ENCODE results near the gene CRB1.

The CRB1 gene

GRCh38 chr1:197424380-197424779 is 156.3 kb downstream of the CRB1 start:
- POLR2A ChIA-PET = no interaction called here
- TF ChIP-seq CTCF (IDR thresholded peaks at IDR 0.05; ENCODE audit: control extremely low read depth, extremely low read depth, low read depth, missing control alignments) = no peak
- DNase-seq (ENCODE audit: extremely low spot score) = no peak
- CTCF ChIA-PET = interaction anchor here (0.9 kb wide), 1 partner anchor 9 kb away, joined by 3 read pairs; no protein-coding TSS in a partner anchor

- ChIA-PET CTCF (no interaction called here), POLR2A (no interaction called here)
- no peak for TF ChIP-seq CTCF (IDR thresholded peaks at IDR 0.05; ENCODE audit: control extremely low read depth, extremely low read depth, low read depth, missing control alignments)
- DNase-seq (ENCODE audit: extremely low spot score) = no peak
Measured at GRCh38 chr1:197429372-197429771, 161.3 kb downstream of the CRB1 start.

- POLR2A ChIA-PET = no interaction called here
- CTCF ChIA-PET = interaction anchor here (1.2 kb wide), 1 partner anchor 13 kb away, joined by 4 read pairs; no protein-coding TSS in a partner anchor
Measured at GRCh38 chr1:197435224-197435623, 167.2 kb downstream of the CRB1 start.

GRCh38 chr1:197437601-197438000 is 169.5 kb downstream of the CRB1 start:
- TF ChIP-seq CTCF (IDR thresholded peaks at IDR 0.05; ENCODE audit: control extremely low read depth, extremely low read depth, low read depth, missing control alignments) = no peak
- ChIA-PET POLR2A (no interaction called here), CTCF (interaction anchor here (1.3 to 3.4 kb wide), 3 partner anchors 9 to 20 kb away, joined by 6 to 10 read pairs (median 8); no protein-coding TSS in a partner anchor)
- no peak for DNase-seq (ENCODE audit: extremely low spot score)

More at GRCh38 chr1:197435224-197435623, 167.2 kb downstream of the CRB1 start:
- TF ChIP-seq CTCF (IDR thresholded peaks at IDR 0.05; ENCODE audit: control extremely low read depth, extremely low read depth, low read depth, missing control alignments) = no peak
- DNase-seq (ENCODE audit: extremely low spot score) = no peak

- ChIA-PET CTCF (interaction anchor here (1.3 to 3.4 kb wide), 3 partner anchors 10 to 20 kb away, joined by 6 to 10 read pairs (median 8); no protein-coding TSS in a partner anchor), POLR2A (no interaction called here)
- no peak for TF ChIP-seq CTCF (IDR thresholded peaks at IDR 0.05; ENCODE audit: control extremely low read depth, extremely low read depth, low read depth, missing control alignments)
- DNase-seq (ENCODE audit: extremely low spot score) = no peak
Measured at GRCh38 chr1:197438010-197438790, 170.1 kb downstream of the CRB1 start.

- no peak for TF ChIP-seq CTCF (IDR thresholded peaks at IDR 0.05; ENCODE audit: control extremely low read depth, extremely low read depth, low read depth, missing control alignments)
- ChIA-PET POLR2A (no interaction called here), CTCF (interaction anchor here (1.0 to 3.4 kb wide), 2 partner anchors 9 to 18 kb away, joined by 3 to 10 read pairs; no protein-coding TSS in a partner anchor)
- no peak for DNase-seq (ENCODE audit: extremely low spot score)
Measured at GRCh38 chr1:197439708-197440280, 171.7 kb downstream of the CRB1 start.
